Glutamatergic neuron (in vitro differentiated cells): Measurements from ENCODE around the gene KLRK1. TPM values are rescaled to one million over a fixed set of nuclear protein-coding genes. Genes with fewer than 3 reads are reported as not detected.
"Not testable (repeated sequence)": the region's sequence is repeated elsewhere in the genome, so short reads cannot be mapped to it uniquely, and the experiment has no call there.

Experiments
- DNase-seq: peaks from one replicate; pipeline ENCODE4 v3.0.0; 2022
- H3K27ac Mint-ChIP-seq: one replicate; pipeline ENCODE4 v1.8.0; 2020; ENCODE audit warnings: mild to moderate bottlenecking, mixed read lengths, inconsistent platforms; ENCODE audit not compliant: unreplicated experiment
- H3K27me3 Mint-ChIP-seq: one replicate; pipeline ENCODE4 v1.8.0; 2020; ENCODE audit warnings: mild to moderate bottlenecking, moderate library complexity, mixed read lengths, inconsistent platforms; ENCODE audit not compliant: unreplicated experiment
- H3K36me3 Mint-ChIP-seq: one replicate; pipeline ENCODE4 v1.8.0; 2020; ENCODE audit warnings: mild to moderate bottlenecking, mixed read lengths, inconsistent platforms; ENCODE audit not compliant: unreplicated experiment
- H3K4me1 Mint-ChIP-seq: one replicate; pipeline ENCODE4 v1.8.0; 2020; ENCODE audit warnings: mild to moderate bottlenecking, low read depth, mixed read lengths, inconsistent platforms; ENCODE audit not compliant: unreplicated experiment
- H3K4me3 Mint-ChIP-seq: one replicate; pipeline ENCODE4 v1.8.0; 2020; ENCODE audit warnings: mild to moderate bottlenecking, mixed read lengths, inconsistent platforms; ENCODE audit not compliant: unreplicated experiment
- H3K9me3 Mint-ChIP-seq: one replicate; pipeline ENCODE4 v1.8.0; 2020; ENCODE audit warnings: mild to moderate bottlenecking, moderate library complexity, mixed read lengths, inconsistent platforms; ENCODE audit not compliant: unreplicated experiment
- CTCF ChIP-seq: fragments of 200-600 bp; sonication (generic); IDR thresholded peaks from one replicate; pipeline ENCODE4 v1.5.0; 2021; ENCODE audit not compliant: partially characterized antibody, unreplicated experiment
- total RNA-seq: library from RNA; stranded (reverse); fragmentation: NEBNext Ultra II Directional; extraction: Animal tissue kit (Norgen Biotek cat#: 25700); gene quantifications from one replicate; pipeline ENCODE4 v1.2.1, GENCODE V29; 2021; ENCODE audit not compliant: unreplicated experiment

KLRK1 gene
- total RNA-seq, 1 donor from 2014 or later = not detected

GRCh38 chr12:10341892-10342509 is 47.8 kb downstream of the KLRK1 start:
- TF ChIP-seq CTCF = no peak
- H3K27ac Mint-ChIP-seq = no peak overlapping the region
- no peaks in the 10 kb centered on the region for H3K27me3 Mint-ChIP-seq

GRCh38 chr12:10340946-10341345 is 48.9 kb downstream of the KLRK1 start:
- DNase-seq, H3K9me3 Mint-ChIP-seq, H3K27me3 Mint-ChIP-seq, H3K36me3 Mint-ChIP-seq, H3K4me1 Mint-ChIP-seq, H3K4me3 Mint-ChIP-seq, H3K27ac Mint-ChIP-seq: not testable (repeated sequence)

More at GRCh38 chr12:10341892-10342509, 47.8 kb downstream of the KLRK1 start:
- Mint-ChIP-seq H3K4me1 (no peaks in the 10 kb centered on the region), H3K4me3 (no peak overlapping the region), H3K9me3 (no peaks in the 10 kb centered on the region), H3K36me3 (no peaks in the 10 kb centered on the region)
- no peak for DNase-seq

GRCh38 chr12:10339053-10339840 is 50.6 kb downstream of the KLRK1 start:
- Mint-ChIP-seq H3K4me3 (no peak overlapping the region), H3K27ac (no peak overlapping the region), H3K9me3 (no peaks in the 10 kb centered on the region), H3K36me3 (no peaks in the 10 kb centered on the region), H3K4me1 (no peaks in the 10 kb centered on the region), H3K27me3 (no peaks in the 10 kb centered on the region)
- DNase-seq = no peak
- TF ChIP-seq CTCF = no peak

- H3K36me3 Mint-ChIP-seq, DNase-seq, H3K27ac Mint-ChIP-seq, H3K9me3 Mint-ChIP-seq, H3K4me3 Mint-ChIP-seq, H3K4me1 Mint-ChIP-seq, H3K27me3 Mint-ChIP-seq: not testable (repeated sequence)
Observed at GRCh38 chr12:10338470-10338869, 51.4 kb downstream of the KLRK1 start.

- DNase-seq, H3K9me3 Mint-ChIP-seq, H3K36me3 Mint-ChIP-seq, H3K27ac Mint-ChIP-seq, H3K4me3 Mint-ChIP-seq, H3K4me1 Mint-ChIP-seq, H3K27me3 Mint-ChIP-seq: not testable (repeated sequence)
Observed at GRCh38 chr12:10336196-10336595, 53.6 kb downstream of the KLRK1 start.

GRCh38 chr12:10331642-10332239 is 58.1 kb downstream of the KLRK1 start:
- TF ChIP-seq CTCF = no peak
- H3K36me3 Mint-ChIP-seq = no peaks in the 10 kb centered on the region
- DNase-seq = no peak

GRCh38 chr12:10328691-10329090 is 61.1 kb downstream of the KLRK1 start:
- not testable (repeated sequence) for H3K4me3 Mint-ChIP-seq, H3K36me3 Mint-ChIP-seq, H3K4me1 Mint-ChIP-seq, H3K27ac Mint-ChIP-seq, DNase-seq, H3K27me3 Mint-ChIP-seq, H3K9me3 Mint-ChIP-seq

More at GRCh38 chr12:10331642-10332239, 58.1 kb downstream of the KLRK1 start:
- no peaks in the 10 kb centered on the region for H3K9me3 Mint-ChIP-seq
- H3K27ac Mint-ChIP-seq = no peak overlapping the region
- H3K4me3 Mint-ChIP-seq = no peak overlapping the region
- H3K27me3 Mint-ChIP-seq = no peaks in the 10 kb centered on the region
- no peaks in the 10 kb centered on the region for H3K4me1 Mint-ChIP-seq
